ENCODE measurements around the gene FGF18. TPM values are rescaled to one million over a fixed set of nuclear protein-coding genes. Genes with fewer than 3 reads are reported as not detected.

FGF18 gene
- total RNA-seq, 4 donors from 2014 or later = 0.14 to 0.32 TPM; not detected in 2

- Histone ChIP-seq H3K36me3 (no peaks in the 10 kb centered on the region), H3K27ac (no peak overlapping the region), H3K4me3 (no peak overlapping the region), H3K9me3 (no peaks in the 10 kb centered on the region), H3K4me1 (peaks cover 0 to 10% (median 6%) of the 10 kb centered on the region in 4 donors), H3K27me3 (peaks cover 16% of the 10 kb centered on the region)
- in situ Hi-C loops (cut with MboI; ENCODE audit: low pct_ligation_motif_present in 1 of 4, low pct_unique_long_range_greater_than_20kb in 1 of 4, low sequenced_read_pairs in 3 of 4) (loop anchor here in 1 of 4 donors (25.0 kb wide), 1 partner anchor 438 kb away; no protein-coding TSS in a partner anchor), intact Hi-C loops (cut with DNase I; ENCODE audit: low total_unique reads) (no loop called here)
- TF ChIP-seq POLR2AphosphoS5 (IDR thresholded peaks at IDR 0.05) (no peak), CTCF (IDR thresholded peaks at IDR 0.05) (no peak), EP300 (IDR thresholded peaks at IDR 0.05; ENCODE audit: low read depth) (no peak), POLR2A (IDR thresholded peaks at IDR 0.05) (no peak)
- no peak for DNase-seq
- WGBS, 2 donors (ENCODE audit: low coverage in 1 of 2) = 40 to 89% methylated on average over 1 to 10 of the region's 10 CpGs
Measured at GRCh38 chr5:171449426-171449825, 30.0 kb downstream of the FGF18 start.

- TF ChIP-seq POLR2AphosphoS5 (IDR thresholded peaks at IDR 0.05) (no peak), CTCF (IDR thresholded peaks at IDR 0.05) (no peak), EP300 (IDR thresholded peaks at IDR 0.05; ENCODE audit: low read depth) (no peak), POLR2A (IDR thresholded peaks at IDR 0.05) (no peak)
- Histone ChIP-seq H3K9me3 (no peaks in the 10 kb centered on the region), H3K27ac (peak overlapping the region; percentile 63 to 68 (median 66)), H3K4me3 (peak overlapping the region; percentile 31 to 55 (median 40)), H3K36me3 (no peaks in the 10 kb centered on the region), H3K4me1 (peaks cover 0 to 10% (median 6%) of the 10 kb centered on the region in 4 donors), H3K27me3 (peaks cover 16% of the 10 kb centered on the region)
- intact Hi-C loops (cut with DNase I; ENCODE audit: low total_unique reads) (no loop called here), in situ Hi-C loops (cut with MboI; ENCODE audit: low pct_ligation_motif_present in 1 of 4, low pct_unique_long_range_greater_than_20kb in 1 of 4, low sequenced_read_pairs in 3 of 4) (no loop called here)
- WGBS, 2 donors (ENCODE audit: low coverage in 1 of 2) = 28% methylated on average over 58 of the region's 88 CpGs; no CpG with 5 or more reads in 1 of the 2 donors
- peak; percentile 36 for DNase-seq
Measured at GRCh38 chr5:171450423-171451331, 31.2 kb downstream of the FGF18 start.

- Histone ChIP-seq H3K4me3 (peak overlapping the region in 1 of 4 donors; percentile 55), H3K36me3 (no peaks in the 10 kb centered on the region), H3K4me1 (peaks cover 0 to 10% (median 6%) of the 10 kb centered on the region in 4 donors), H3K27ac (peak overlapping the region in 3 of 4 donors; percentile 64 to 68 (median 67)), H3K27me3 (peaks cover 16% of the 10 kb centered on the region), H3K9me3 (no peaks in the 10 kb centered on the region)
- in situ Hi-C loops (cut with MboI; ENCODE audit: low pct_ligation_motif_present in 1 of 4, low pct_unique_long_range_greater_than_20kb in 1 of 4, low sequenced_read_pairs in 3 of 4) = no loop called here
- no peak for TF ChIP-seq POLR2AphosphoS5 (IDR thresholded peaks at IDR 0.05)
- TF ChIP-seq EP300 (IDR thresholded peaks at IDR 0.05; ENCODE audit: low read depth) = no peak
- no peak for TF ChIP-seq CTCF (IDR thresholded peaks at IDR 0.05)
- no peak for DNase-seq
- intact Hi-C loops (cut with DNase I; ENCODE audit: low total_unique reads) = no loop called here
- WGBS, 2 donors (ENCODE audit: low coverage in 1 of 2) = 73 to 83% methylated on average over 9 to 17 of the region's 17 CpGs
Measured at GRCh38 chr5:171451421-171451820, 32.0 kb downstream of the FGF18 start.

GRCh38 chr5:171453056-171453725, 33.7 kb downstream of the FGF18 start:
- Histone ChIP-seq H3K36me3 (no peaks in the 10 kb centered on the region), H3K4me3 (no peak overlapping the region), H3K4me1 (peaks cover 0 to 10% (median 6%) of the 10 kb centered on the region in 4 donors), H3K9me3 (no peaks in the 10 kb centered on the region), H3K27ac (no peak overlapping the region), H3K27me3 (peaks cover 16% of the 10 kb centered on the region)
- TF ChIP-seq EP300 (IDR thresholded peaks at IDR 0.05; ENCODE audit: low read depth) (no peak), CTCF (IDR thresholded peaks at IDR 0.05) (no peak), POLR2AphosphoS5 (IDR thresholded peaks at IDR 0.05) (no peak), POLR2A (IDR thresholded peaks at IDR 0.05) (no peak)
- no peak for DNase-seq
- 86 to 100% methylated on average over 2 to 11 of the region's 11 CpGs for WGBS, 2 donors (ENCODE audit: low coverage in 1 of 2)
- in situ Hi-C loops (cut with MboI; ENCODE audit: low pct_ligation_motif_present in 1 of 4, low pct_unique_long_range_greater_than_20kb in 1 of 4, low sequenced_read_pairs in 3 of 4) (no loop called here), intact Hi-C loops (cut with DNase I; ENCODE audit: low total_unique reads) (no loop called here)
